Choroid plexus epithelial cell (primary cell): ENCODE measurements around the gene THTPA.

ENCODE experiments used
- DNase-seq: peaks from one replicate; pipeline ENCODE4 v3.0.0-alpha.2; 2010; ENCODE audit warnings: low read depth
- H3K4me3 ChIP-seq: 2 replicates; pipeline ENCODE4 v1.5.1; 2011; ENCODE audit warnings: low read depth, mild to moderate bottlenecking, control low read depth, low read length, moderate library complexity
- CTCF ChIP-seq: conservative IDR thresholded peaks from 2 replicates; pipeline ENCODE4 v1.5.1; 2011; ENCODE audit warnings: low read depth, mild to moderate bottlenecking, control low read depth, inconsistent platforms, low read length, moderate library complexity

Gene THTPA

GRCh38 chr14:23564876-23565275 lies 8.8 kb downstream of the THTPA start:
- H3K4me3 ChIP-seq = no peak overlapping the region
- no peak for DNase-seq
- no peak for TF ChIP-seq CTCF

- no peak for TF ChIP-seq CTCF
- no peak overlapping the region for H3K4me3 ChIP-seq
- no peak for DNase-seq
Measured at GRCh38 chr14:23565626-23566025, 9.6 kb downstream of the THTPA start.

- no peak overlapping the region for H3K4me3 ChIP-seq
- no peak for TF ChIP-seq CTCF
- no peak for DNase-seq
Measured at GRCh38 chr14:23566112-23566777, 10.2 kb downstream of the THTPA start.

- peak overlapping the region; percentile 80 for H3K4me3 ChIP-seq
- TF ChIP-seq CTCF = peak; percentile 45
- DNase-seq = peak; percentile 36
Measured at GRCh38 chr14:23566778-23567185, 10.7 kb downstream of the THTPA start.

- TF ChIP-seq CTCF = no peak
- peak; percentile 78 for DNase-seq
- H3K4me3 ChIP-seq = peak within 1 kb of the TSS; percentile 80
Measured at GRCh38 chr14:23567186-23568020, 11.3 kb downstream of the THTPA start, which contains the start of gene AP1G2. Gene AP1G2, minus strand, starts transcription at chr14:23567791. Its CDS starts 477 bp downstream, at chr14:23567314.

GRCh38 chr14:23568021-23568599 lies 12.0 kb downstream of the THTPA start:
- DNase-seq = no peak
- peak overlapping the region; percentile 80 for H3K4me3 ChIP-seq
- TF ChIP-seq CTCF = no peak
